Osteoblast (primary cell): ENCODE results near the gene TUT1. TPM values are rescaled to one million over a fixed set of nuclear protein-coding genes. Genes with fewer than 3 reads are reported as not detected.

Source experiments
- DNase-seq: peaks from one replicate; pipeline ENCODE4 v3.0.0; 2011; ENCODE audit warnings: low spot score, mixed read lengths; ENCODE audit not compliant: insufficient read length; ENCODE audit errors: missing footprints
- H2AFZ ChIP-seq: 2 replicates; pipeline ENCODE4 v1.6.0; 2011; ENCODE audit warnings: mild to moderate bottlenecking, low read length
- H3K27ac ChIP-seq: 2 replicates; pipeline ENCODE4 v1.5.1; 2011; ENCODE audit warnings: mild to moderate bottlenecking, low read depth, low read length, moderate library complexity
- H3K27me3 ChIP-seq: 2 replicates; pipeline ENCODE4 v1.6.0; 2012; ENCODE audit warnings: mild to moderate bottlenecking, control low read depth, inconsistent platforms, low read length, moderate library complexity; ENCODE audit not compliant: insufficient read depth
- H3K36me3 ChIP-seq: 2 replicates; pipeline ENCODE4 v1.5.1; 2011; ENCODE audit warnings: mild to moderate bottlenecking, low read length, control low read depth, moderate library complexity; ENCODE audit not compliant: insufficient read depth
- H3K4me1 ChIP-seq: 2 replicates; pipeline ENCODE4 v1.5.1; 2011; ENCODE audit warnings: mild to moderate bottlenecking, low read length, control low read depth, moderate library complexity; ENCODE audit not compliant: insufficient read depth
- H3K4me2 ChIP-seq: 2 replicates; pipeline ENCODE4 v1.6.0; 2011; ENCODE audit warnings: mild to moderate bottlenecking, low read length; ENCODE audit not compliant: insufficient read depth
- H3K4me3 ChIP-seq: fragments of 200-600 bp; sonication (generic); 3 replicates; pipeline ENCODE4 v1.5.1; 2012; ENCODE audit warnings: mild to moderate bottlenecking, low read length, inconsistent platforms; ENCODE audit not compliant: insufficient read depth
- H3K79me2 ChIP-seq: 2 replicates; pipeline ENCODE4 v1.6.0; 2012; ENCODE audit warnings: mild to moderate bottlenecking, low read length, control low read depth, inconsistent platforms; ENCODE audit not compliant: insufficient read depth
- H3K9me3 ChIP-seq: 2 replicates; pipeline ENCODE4 v1.5.1; 2011; ENCODE audit warnings: low read depth, low read length, control low read depth
- H4K20me1 ChIP-seq: 2 replicates; pipeline ENCODE4 v1.6.0; 2012; ENCODE audit warnings: mild to moderate bottlenecking, low read length, control low read depth; ENCODE audit not compliant: insufficient read depth
- CTCF ChIP-seq: IDR thresholded peaks from 2 replicates; pipeline ENCODE4 v1.5.1; 2011; ENCODE audit warnings: mild to moderate bottlenecking, low read depth, low read length, moderate library complexity; ENCODE audit errors: extremely low read depth
- total RNA-seq: library from RNA; depleted of rRNA; stranded (reverse); fragments of >200 nt; gene quantifications from 2 replicates; pipeline ENCODE4 v1.2.3, GENCODE V29; 2012

TUT1 gene
- 6.5 and 7.6 TPM in 2 replicates for total RNA-seq

- no peaks in the 10 kb centered on the region for H3K27me3 ChIP-seq
- peaks cover 22% of the 10 kb centered on the region for H3K79me2 ChIP-seq
- peak within 1 kb of the TSS; percentile 73 for H3K4me3 ChIP-seq
- H3K9me3 ChIP-seq, result no peaks in the 10 kb centered on the region
- peaks cover 45% of the 10 kb centered on the region for H3K36me3 ChIP-seq
- peaks cover 27% of the 10 kb centered on the region for H3K4me1 ChIP-seq
- peak; percentile 98 for DNase-seq
- TF ChIP-seq CTCF, result no peak
- peak within 1 kb of the TSS; percentile 69 for H3K27ac ChIP-seq
- peaks cover 3% of the 10 kb centered on the region for H4K20me1 ChIP-seq
- peak within 1 kb of the TSS; percentile 88 for H2AFZ ChIP-seq
- H3K4me2 ChIP-seq, result peak within 1 kb of the TSS; percentile 89
Measured at GRCh38 chr11:62591448-62592145, at the start of gene TUT1. Gene TUT1 (minus strand): TSS chr11:62591523. CDS start chr11:62591485, 38 bp downstream.

GRCh38 chr11:62632492-62632891, 41.2 kb upstream of the TUT1 start:
- Histone ChIP-seq H3K9me3 (no peaks in the 10 kb centered on the region), H3K27me3 (no peaks in the 10 kb centered on the region), H3K4me1 (no peaks in the 10 kb centered on the region), H3K36me3 (peaks cover 85% of the 10 kb centered on the region), H2AFZ (no peak overlapping the region), H3K4me3 (no peak overlapping the region), H3K4me2 (no peak overlapping the region), H4K20me1 (no peaks in the 10 kb centered on the region), H3K79me2 (peaks cover 11% of the 10 kb centered on the region), H3K27ac (no peak overlapping the region)
- TF ChIP-seq CTCF, result no peak
- DNase-seq, result peak; percentile 22

GRCh38 chr11:62627713-62628112, 36.4 kb upstream of the TUT1 start:
- Histone ChIP-seq H3K4me3 (no peak overlapping the region), H4K20me1 (no peaks in the 10 kb centered on the region), H3K4me1 (no peaks in the 10 kb centered on the region), H3K9me3 (no peaks in the 10 kb centered on the region), H3K27ac (no peak overlapping the region), H3K4me2 (no peak overlapping the region), H3K79me2 (no peaks in the 10 kb centered on the region), H3K36me3 (peaks cover 77% of the 10 kb centered on the region), H3K27me3 (no peaks in the 10 kb centered on the region), H2AFZ (no peak overlapping the region)
- DNase-seq, result peak; percentile 26
- TF ChIP-seq CTCF, result no peak

GRCh38 chr11:62622476-62623089, 31.3 kb upstream of the TUT1 start:
- Histone ChIP-seq H4K20me1 (no peaks in the 10 kb centered on the region), H3K27me3 (no peaks in the 10 kb centered on the region), H3K4me2 (peak overlapping the region; percentile 92), H3K4me3 (peak overlapping the region; percentile 88), H3K79me2 (peaks cover 15% of the 10 kb centered on the region), H3K4me1 (peaks cover 14% of the 10 kb centered on the region), H2AFZ (peak overlapping the region; percentile 86), H3K27ac (peak overlapping the region; percentile 84), H3K36me3 (peaks cover 32% of the 10 kb centered on the region), H3K9me3 (no peaks in the 10 kb centered on the region)
- no peak for TF ChIP-seq CTCF
- peak; percentile 34 for DNase-seq
